A549 treated with dexamethasone at 1 μM for 4 hours (cell line): ENCODE measurements around the gene PTPRD. TPM values are rescaled to one million over a fixed set of nuclear protein-coding genes. Genes with fewer than 3 reads are reported as not detected.

ENCODE experiments used
- total RNA-seq: library from RNA; stranded (reverse); fragments of 200-300 nt; extraction: Qiagen RNA extraction; gene quantifications from 5 replicates; pipeline ENCODE4 v1.2.3, GENCODE V29; 2022

Gene PTPRD
- 0.12 to 0.59 TPM (median 0.21 TPM) in 5 replicates for total RNA-seq

GRCh38 chr9:10612641-10613398 is at the start of gene PTPRD:
Gene PTPRD (minus strand): TSS chr9:10613002.

